Activated CD8-positive, alpha-beta T cell treated with anti-CD3 and anti-CD28 coated beads, Interleukin-2, amount 10 ng/mL, durations not matched to agents 7 days and 5 days (primary cell): ENCODE measurements around the gene KLF5. TPM values are rescaled to one million over a fixed set of nuclear protein-coding genes. Genes with fewer than 3 reads are reported as not detected.

Source experiments
- ATAC-seq: fragments of 150-1000 bp; cut with Tn5 transposase; one replicate; pipeline ENCODE4 v1.10.0; 2021; ENCODE audit warnings: moderate library complexity
- CTCF ChIA-PET: fragments of 350-600 bp; sonication (Branson Sonifier 250); formaldehyde crosslinking; loops from one replicate; lab custom pipeline; 2021; ENCODE audit warnings: antibody characterized with exemption; lab: Charles Lee
- POLR2A ChIA-PET: fragments of 350-600 bp; sonication (Branson Sonifier 250); formaldehyde crosslinking; loops from one replicate; lab custom pipeline; 2021; ENCODE audit warnings: antibody characterized with exemption; lab: Charles Lee
- DNase-seq: peaks from one replicate; pipeline ENCODE4 v3.0.0-alpha.2; 2020
- H3K27ac Mint-ChIP-seq: one replicate; pipeline ENCODE4 v1.8.0; 2021; ENCODE audit warnings: mild to moderate bottlenecking, mixed read lengths
- H3K27me3 Mint-ChIP-seq: one replicate; pipeline ENCODE4 v1.8.0; 2021; ENCODE audit warnings: low read depth, mixed read lengths
- H3K36me3 Mint-ChIP-seq: one replicate; pipeline ENCODE4 v1.8.0; 2021; ENCODE audit warnings: low read depth, mixed read lengths
- H3K4me1 Mint-ChIP-seq: one replicate; pipeline ENCODE4 v1.8.0; 2021; ENCODE audit warnings: low read depth, mixed read lengths
- H3K4me3 Mint-ChIP-seq: one replicate; pipeline ENCODE4 v1.8.0; 2021; ENCODE audit warnings: mild to moderate bottlenecking, mixed read lengths
- H3K9me3 Mint-ChIP-seq: one replicate; pipeline ENCODE4 v1.8.0; 2022; ENCODE audit warnings: mixed read lengths; ENCODE audit not compliant: insufficient read depth
- total RNA-seq, 2 experiments: library from RNA; stranded (reverse); gene quantifications; one replicate each; pipeline ENCODE4 v1.2.3, GENCODE V29; 2021

The KLF5 gene
- total RNA-seq, 2 experiments from 2014 or later: 5.4 to 7.4 TPM

GRCh38 chr13:73074014-73074413 is 15.2 kb downstream of the KLF5 start:
- peaks cover 9% of the 10 kb centered on the region for H3K4me1 Mint-ChIP-seq
- no peak for ATAC-seq
- peaks cover 4% of the 10 kb centered on the region for H3K36me3 Mint-ChIP-seq
- ChIA-PET CTCF (no interaction called here), POLR2A (no interaction called here)
- DNase-seq: no peak
- H3K9me3 Mint-ChIP-seq: no peaks in the 10 kb centered on the region
- H3K4me3 Mint-ChIP-seq: no peak overlapping the region
- H3K27ac Mint-ChIP-seq: no peak overlapping the region
- H3K27me3 Mint-ChIP-seq: peaks cover 4% of the 10 kb centered on the region

GRCh38 chr13:73074926-73075325 is 16.1 kb downstream of the KLF5 start:
- Mint-ChIP-seq H3K9me3 (no peaks in the 10 kb centered on the region), H3K27ac (no peak overlapping the region)
- CTCF ChIA-PET: no interaction called here

GRCh38 chr13:73075546-73075945 is 16.7 kb downstream of the KLF5 start:
- peaks cover 9% of the 10 kb centered on the region for H3K4me1 Mint-ChIP-seq
- H3K27ac Mint-ChIP-seq: no peak overlapping the region
- no peak for ATAC-seq
- ChIA-PET CTCF (no interaction called here), POLR2A (no interaction called here)
- H3K9me3 Mint-ChIP-seq: no peaks in the 10 kb centered on the region
- no peak for DNase-seq
- H3K27me3 Mint-ChIP-seq: peaks cover 4% of the 10 kb centered on the region
- no peak overlapping the region for H3K4me3 Mint-ChIP-seq
- H3K36me3 Mint-ChIP-seq: peaks cover 4% of the 10 kb centered on the region

More at GRCh38 chr13:73074926-73075325, 16.1 kb downstream of the KLF5 start:
- peaks cover 4% of the 10 kb centered on the region for H3K36me3 Mint-ChIP-seq
- no peak for DNase-seq
- H3K27me3 Mint-ChIP-seq: peaks cover 4% of the 10 kb centered on the region
- ATAC-seq: no peak
- H3K4me3 Mint-ChIP-seq: no peak overlapping the region
- POLR2A ChIA-PET: no interaction called here
- peaks cover 9% of the 10 kb centered on the region for H3K4me1 Mint-ChIP-seq

- Mint-ChIP-seq H3K4me3 (no peak overlapping the region), H3K36me3 (peaks cover 4% of the 10 kb centered on the region), H3K9me3 (no peaks in the 10 kb centered on the region), H3K4me1 (peaks cover 9% of the 10 kb centered on the region), H3K27me3 (peaks cover 3% of the 10 kb centered on the region), H3K27ac (no peak overlapping the region)
- ChIA-PET POLR2A (no interaction called here), CTCF (no interaction called here)
- ATAC-seq (no peak), DNase-seq (no peak)
Observed at GRCh38 chr13:73075954-73076353, 17.1 kb downstream of the KLF5 start.

- H3K9me3 Mint-ChIP-seq: no peaks in the 10 kb centered on the region
- no peaks in the 10 kb centered on the region for H3K27me3 Mint-ChIP-seq
- no peak overlapping the region for H3K4me3 Mint-ChIP-seq
- no peak overlapping the region for H3K27ac Mint-ChIP-seq
- peaks cover 9% of the 10 kb centered on the region for H3K4me1 Mint-ChIP-seq
- DNase-seq (no peak), ATAC-seq (no peak)
- ChIA-PET POLR2A (no interaction called here), CTCF (no interaction called here)
- peaks cover 4% of the 10 kb centered on the region for H3K36me3 Mint-ChIP-seq
Observed at GRCh38 chr13:73077865-73078264, 19.1 kb downstream of the KLF5 start.

GRCh38 chr13:73079359-73079758 is 20.6 kb downstream of the KLF5 start:
- no peak for DNase-seq
- Mint-ChIP-seq H3K36me3 (peaks cover 4% of the 10 kb centered on the region), H3K27ac (no peak overlapping the region), H3K27me3 (no peaks in the 10 kb centered on the region), H3K4me1 (no peaks in the 10 kb centered on the region), H3K4me3 (no peak overlapping the region), H3K9me3 (no peaks in the 10 kb centered on the region)
- ChIA-PET POLR2A (no interaction called here), CTCF (no interaction called here)
- no peak for ATAC-seq

GRCh38 chr13:73081256-73081915 is 22.6 kb downstream of the KLF5 start:
- Mint-ChIP-seq H3K36me3 (no peaks in the 10 kb centered on the region), H3K4me1 (no peaks in the 10 kb centered on the region), H3K4me3 (no peak overlapping the region), H3K27me3 (no peaks in the 10 kb centered on the region), H3K27ac (no peak overlapping the region), H3K9me3 (no peaks in the 10 kb centered on the region)
- DNase-seq (no peak), ATAC-seq (no peak)
- ChIA-PET CTCF (no interaction called here), POLR2A (no interaction called here)

- ChIA-PET POLR2A (no interaction called here), CTCF (no interaction called here)
- Mint-ChIP-seq H3K9me3 (peaks cover 4% of the 10 kb centered on the region), H3K27me3 (no peaks in the 10 kb centered on the region), H3K4me3 (no peak overlapping the region), H3K27ac (no peak overlapping the region), H3K4me1 (no peaks in the 10 kb centered on the region), H3K36me3 (no peaks in the 10 kb centered on the region)
- no peak for ATAC-seq
- DNase-seq: no peak
Observed at GRCh38 chr13:73082471-73082870, 23.7 kb downstream of the KLF5 start.

GRCh38 chr13:73082895-73083294 is 24.1 kb downstream of the KLF5 start:
- no peaks in the 10 kb centered on the region for H3K27me3 Mint-ChIP-seq
- ChIA-PET POLR2A (no interaction called here), CTCF (no interaction called here)
- H3K4me3 Mint-ChIP-seq: no peak overlapping the region
- ATAC-seq (no peak), DNase-seq (no peak)
- no peak overlapping the region for H3K27ac Mint-ChIP-seq
- peaks cover 6% of the 10 kb centered on the region for H3K9me3 Mint-ChIP-seq
- no peaks in the 10 kb centered on the region for H3K4me1 Mint-ChIP-seq
- H3K36me3 Mint-ChIP-seq: no peaks in the 10 kb centered on the region

GRCh38 chr13:73088332-73088935 is 29.6 kb downstream of the KLF5 start:
- peaks cover 15% of the 10 kb centered on the region for H3K4me1 Mint-ChIP-seq
- no peak for DNase-seq

GRCh38 chr13:73089213-73089612 is 30.4 kb downstream of the KLF5 start:
- Mint-ChIP-seq H3K36me3 (no peaks in the 10 kb centered on the region), H3K27me3 (no peaks in the 10 kb centered on the region), H3K4me3 (no peak overlapping the region), H3K9me3 (peaks cover 6% of the 10 kb centered on the region), H3K27ac (no peak overlapping the region), H3K4me1 (peaks cover 15% of the 10 kb centered on the region)
- ChIA-PET CTCF (no interaction called here), POLR2A (no interaction called here)
- no peak for ATAC-seq
- DNase-seq: no peak

More at GRCh38 chr13:73088332-73088935, 29.6 kb downstream of the KLF5 start:
- CTCF ChIA-PET: no interaction called here
- no peak overlapping the region for H3K27ac Mint-ChIP-seq
- no peaks in the 10 kb centered on the region for H3K36me3 Mint-ChIP-seq
- H3K9me3 Mint-ChIP-seq: peaks cover 6% of the 10 kb centered on the region
- ATAC-seq: no peak
- no peak overlapping the region for H3K4me3 Mint-ChIP-seq
- no peaks in the 10 kb centered on the region for H3K27me3 Mint-ChIP-seq
- POLR2A ChIA-PET: no interaction called here

GRCh38 chr13:73090116-73090822 is 31.5 kb downstream of the KLF5 start:
- peak; percentile 81 for ATAC-seq

More at GRCh38 chr13:73090116-73090822, 31.5 kb downstream of the KLF5 start:
- Mint-ChIP-seq H3K9me3 (peaks cover 6% of the 10 kb centered on the region), H3K4me3 (no peak overlapping the region), H3K27me3 (no peaks in the 10 kb centered on the region), H3K4me1 (peaks cover 15% of the 10 kb centered on the region), H3K36me3 (no peaks in the 10 kb centered on the region), H3K27ac (no peak overlapping the region)
- DNase-seq: peak; percentile 41
- CTCF ChIA-PET: no interaction called here
- POLR2A ChIA-PET: no interaction called here
